H9 (cell line): Measurements from ENCODE around the gene LAMC2. TPM values are rescaled to one million over a fixed set of nuclear protein-coding genes. Genes with fewer than 3 reads are reported as not detected.

ENCODE experiments used
- DNase-seq: peaks from one replicate; pipeline ENCODE4 v3.0.0-alpha.2; 2017
- H2AFZ ChIP-seq: one replicate; pipeline ENCODE4 v1.6.1; 2013; ENCODE audit warnings: mild to moderate bottlenecking, low read length, control low read depth, moderate library complexity
- H2AK5ac ChIP-seq: 2 replicates; pipeline ENCODE4 v1.6.1; 2013; ENCODE audit warnings: low read length, control low read depth, mixed read lengths; ENCODE audit not compliant: insufficient read length
- H2BK120ac ChIP-seq: one replicate; pipeline ENCODE4 v1.6.1; 2013; ENCODE audit warnings: low read depth, mild to moderate bottlenecking, low read length, control low read depth, inconsistent platforms; ENCODE audit not compliant: poor library complexity, severe bottlenecking
- H2BK12ac ChIP-seq: 2 replicates; pipeline ENCODE4 v1.6.1; 2013; ENCODE audit warnings: low read length, control low read depth, mixed read lengths, low read depth; ENCODE audit not compliant: insufficient read length
- H2BK15ac ChIP-seq: 2 replicates; pipeline ENCODE4 v1.6.1; 2013; ENCODE audit warnings: low read depth, low read length, control low read depth
- H2BK20ac ChIP-seq: one replicate; pipeline ENCODE4 v1.6.1; 2013; ENCODE audit warnings: low read depth, mild to moderate bottlenecking, low read length, control low read depth, inconsistent platforms; ENCODE audit not compliant: poor library complexity, severe bottlenecking
- H2BK5ac ChIP-seq: 2 replicates; pipeline ENCODE4 v1.6.1; 2013; ENCODE audit warnings: low read length, control low read depth, mixed read lengths; ENCODE audit not compliant: insufficient read length
- H3K14ac ChIP-seq: 2 replicates; pipeline ENCODE4 v1.6.1; 2013; ENCODE audit warnings: low read length, control low read depth; ENCODE audit not compliant: insufficient read depth
- H3K18ac ChIP-seq: 2 replicates; pipeline ENCODE4 v1.6.1; 2013; ENCODE audit warnings: low read depth, mild to moderate bottlenecking, mixed read lengths, low read length, control low read depth; ENCODE audit not compliant: insufficient read length
- H3K23ac ChIP-seq: 2 replicates; pipeline ENCODE4 v1.6.1; 2013; ENCODE audit warnings: low read length, control low read depth, mixed read lengths, low read depth; ENCODE audit not compliant: insufficient read length
- H3K23me2 ChIP-seq: 2 replicates; pipeline ENCODE4 v1.6.1; 2013; ENCODE audit warnings: low read depth, mild to moderate bottlenecking, mixed read lengths, low read length, control low read depth; ENCODE audit not compliant: insufficient read length, poor library complexity, severe bottlenecking
- H3K27ac ChIP-seq: 2 replicates; pipeline ENCODE4 v1.5.1; 2013; ENCODE audit warnings: low read length, control low read depth, mixed read lengths, low read depth; ENCODE audit not compliant: insufficient read length
- H3K27me3 ChIP-seq: 2 replicates; pipeline ENCODE4 v1.6.1; 2013; ENCODE audit warnings: low read length, control low read depth, inconsistent platforms; ENCODE audit not compliant: insufficient read depth
- H3K4ac ChIP-seq: 2 replicates; pipeline ENCODE4 v1.6.1; 2013; ENCODE audit warnings: low read depth, mild to moderate bottlenecking, control low read depth, inconsistent platforms, low read length, moderate library complexity
- H3K4me1 ChIP-seq: 2 replicates; pipeline ENCODE4 v1.6.1; 2013; ENCODE audit warnings: low read length, control low read depth, inconsistent platforms; ENCODE audit not compliant: insufficient read depth
- H3K4me2 ChIP-seq: 2 replicates; pipeline ENCODE4 v1.6.1; 2013; ENCODE audit warnings: low read length, control low read depth, mixed read lengths; ENCODE audit not compliant: insufficient read length, insufficient read depth
- H3K56ac ChIP-seq: 2 replicates; pipeline ENCODE4 v1.6.1; 2013; ENCODE audit warnings: low read depth, mild to moderate bottlenecking, mixed read lengths, low read length, control low read depth; ENCODE audit not compliant: insufficient read length
- H3K79me1 ChIP-seq: 2 replicates; pipeline ENCODE4 v1.6.1; 2013; ENCODE audit warnings: low read depth, mild to moderate bottlenecking, moderate library complexity, low read length, control low read depth, inconsistent platforms; ENCODE audit not compliant: insufficient read depth, poor library complexity, severe bottlenecking
- H3K79me2 ChIP-seq: 2 replicates; pipeline ENCODE4 v1.6.1; 2013; ENCODE audit warnings: low read length, control low read depth, inconsistent platforms; ENCODE audit not compliant: insufficient read depth
- H3K9ac ChIP-seq: 2 replicates; pipeline ENCODE4 v1.6.1; 2013; ENCODE audit warnings: low read length, control low read depth, mixed read lengths; ENCODE audit not compliant: insufficient read length; ENCODE audit errors: extremely low read depth
- H3K9me3 ChIP-seq: one replicate; pipeline ENCODE4 v1.6.1; 2013; ENCODE audit warnings: low read depth, low read length, inconsistent platforms; ENCODE audit not compliant: control insufficient read depth
- H3T11ph ChIP-seq: one replicate; pipeline ENCODE4 v1.6.1; 2013; ENCODE audit warnings: mild to moderate bottlenecking, low read length, control low read depth, inconsistent platforms
- H4K20me1 ChIP-seq: one replicate; pipeline ENCODE4 v1.6.1; 2013; ENCODE audit not compliant: control insufficient read depth, insufficient read length, insufficient read depth
- H4K5ac ChIP-seq: 2 replicates; pipeline ENCODE4 v1.6.1; 2013; ENCODE audit warnings: low read depth, mild to moderate bottlenecking, mixed read lengths, low read length, control low read depth; ENCODE audit not compliant: insufficient read length
- H4K8ac ChIP-seq: replicated peaks from 2 replicates; pipeline ENCODE4 v1.6.1; 2013; ENCODE audit warnings: low read length, control low read depth, mixed read lengths, low read depth; ENCODE audit not compliant: insufficient read length
- H4K91ac ChIP-seq: 2 replicates; pipeline ENCODE4 v1.6.1; 2013; ENCODE audit warnings: low read depth, mild to moderate bottlenecking, moderate library complexity, mixed read lengths, low read length, control low read depth; ENCODE audit not compliant: insufficient read length
- H3K27ac Mint-ChIP-seq, 3 experiments: 2 replicates in 2 of 3; 3 replicates in 1 of 3; pipeline ENCODE4 v1.8.0; 2020 to 2021; ENCODE audit warnings: mixed read lengths in 3 of 3, mild to moderate bottlenecking in 1 of 3, moderate library complexity in 1 of 3
- H3K27me3 Mint-ChIP-seq: 2 replicates; pipeline ENCODE4 v1.8.0; 2021; ENCODE audit warnings: low read depth, mild to moderate bottlenecking, moderate library complexity, mixed read lengths
- H3K36me3 Mint-ChIP-seq, 3 experiments: 2 replicates in 2 of 3; 3 replicates in 1 of 3; pipeline ENCODE4 v1.8.0; 2020 to 2021; ENCODE audit warnings: low read depth in 3 of 3, mixed read lengths in 3 of 3; ENCODE audit not compliant: insufficient read depth in 1 of 3
- H3K4me1 Mint-ChIP-seq, 2 experiments: 2 replicates each; pipeline ENCODE4 v1.8.0; 2020; ENCODE audit warnings: mixed read lengths in 2 of 2
- H3K4me3 Mint-ChIP-seq, 2 experiments: 2 replicates in 1 of 2; 3 replicates in 1 of 2; pipeline ENCODE4 v1.8.0; 2020 to 2021; ENCODE audit warnings: mild to moderate bottlenecking in 2 of 2, mixed read lengths in 2 of 2, moderate library complexity in 1 of 2
- H3K9me3 Mint-ChIP-seq, 2 experiments: 2 replicates in 1 of 2; 3 replicates in 1 of 2; pipeline ENCODE4 v1.8.0; 2020; ENCODE audit warnings: mild to moderate bottlenecking in 2 of 2, mixed read lengths in 2 of 2, moderate library complexity in 1 of 2
- WGBS: extraction: QIAGEN DNeasy Blood & Tissue Kit; methylation state at CpG from one replicate; pipeline ENCODE4 v1.1.7; 2013; ENCODE audit warnings: missing lambda C conversion rate, low lambda C conversion rate, mixed read lengths; ENCODE audit not compliant: insufficient read length; ENCODE audit errors: extremely low coverage; 5-methylcytosine and 5-hydroxymethylcytosine counted together
- total RNA-seq: library from RNA; stranded (reverse); gene quantifications from 2 replicates; pipeline ENCODE4 v1.2.1, GENCODE V29; 2021
- TF ChIP-seq, protein P1 (sequence below): fragments of 200-600 bp; sonication (generic); conservative IDR thresholded peaks from 3 replicates; pipeline ENCODE4 v1.8.0; 2021; ENCODE audit warnings: antibody characterized with exemption, mild to moderate bottlenecking

The LAMC2 gene
- total RNA-seq, 1 experiment from 2014 or later: 7.4 TPM

DNA sequence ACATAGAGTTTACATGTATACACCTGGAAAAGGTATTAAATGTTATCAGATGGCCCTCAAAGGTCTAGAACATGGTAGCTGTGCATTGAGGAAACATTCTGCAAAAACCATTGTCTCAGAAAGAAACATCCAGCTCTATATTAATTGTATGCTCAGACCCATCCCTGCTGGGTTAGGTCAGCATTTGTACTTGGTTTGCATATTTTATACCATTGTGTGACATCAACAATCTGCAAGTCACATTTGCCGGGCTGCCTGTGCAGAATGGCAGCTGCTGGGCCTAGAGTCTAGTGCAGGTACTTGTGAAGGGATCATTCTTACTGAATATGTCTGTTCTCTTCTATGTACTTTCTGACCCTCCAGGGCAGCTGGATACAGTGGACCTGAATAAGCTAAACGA is 43.9 kb upstream of the LAMC2 start:
- Histone ChIP-seq H3K23ac (no peak overlapping the region), H3K4ac (no peak overlapping the region), H3K23me2 (no peaks in the 10 kb centered on the region), H3K9me3 (no peaks in the 10 kb centered on the region), H4K91ac (no peak overlapping the region), H3K56ac (no peak overlapping the region), H4K20me1 (no peaks in the 10 kb centered on the region), H3K79me2 (no peaks in the 10 kb centered on the region), H2AFZ (no peak overlapping the region), H4K8ac (no peak overlapping the region), H3K27me3 (no peaks in the 10 kb centered on the region), H2BK20ac (no peak overlapping the region), H4K5ac (no peak overlapping the region), H2BK5ac (no peak overlapping the region), H2BK12ac (no peak overlapping the region), H2BK15ac (no peak overlapping the region), H3K79me1 (no peaks in the 10 kb centered on the region), H3K4me2 (no peak overlapping the region), H3T11ph (no peak overlapping the region), H2BK120ac (no peak overlapping the region), H3K4me1 (no peaks in the 10 kb centered on the region), H3K9ac (no peak overlapping the region), H3K27ac (no peak overlapping the region), H3K18ac (no peak overlapping the region), H3K14ac (no peak overlapping the region), H2AK5ac (no peak overlapping the region)
- no peak overlapping the region for H3K4me3 Mint-ChIP-seq
- DNase-seq: no peak
- no CpG with 5 or more reads among the region's 2 CpGs for WGBS
- H3K27ac Mint-ChIP-seq: no peak overlapping the region; a peak in 1 of 7 replicates
- H3K36me3 Mint-ChIP-seq: peaks cover 8 to 32% (median 20%) of the 10 kb centered on the region in 3 experiments
- peaks cover 0 to 8% of the 10 kb centered on the region in 2 experiments; a peak in 2 of 4 replicates for H3K4me1 Mint-ChIP-seq
- no peaks in the 10 kb centered on the region; the same call in 1 of the 2 replicates for H3K27me3 Mint-ChIP-seq
- TF ChIP-seq, protein P1, sequence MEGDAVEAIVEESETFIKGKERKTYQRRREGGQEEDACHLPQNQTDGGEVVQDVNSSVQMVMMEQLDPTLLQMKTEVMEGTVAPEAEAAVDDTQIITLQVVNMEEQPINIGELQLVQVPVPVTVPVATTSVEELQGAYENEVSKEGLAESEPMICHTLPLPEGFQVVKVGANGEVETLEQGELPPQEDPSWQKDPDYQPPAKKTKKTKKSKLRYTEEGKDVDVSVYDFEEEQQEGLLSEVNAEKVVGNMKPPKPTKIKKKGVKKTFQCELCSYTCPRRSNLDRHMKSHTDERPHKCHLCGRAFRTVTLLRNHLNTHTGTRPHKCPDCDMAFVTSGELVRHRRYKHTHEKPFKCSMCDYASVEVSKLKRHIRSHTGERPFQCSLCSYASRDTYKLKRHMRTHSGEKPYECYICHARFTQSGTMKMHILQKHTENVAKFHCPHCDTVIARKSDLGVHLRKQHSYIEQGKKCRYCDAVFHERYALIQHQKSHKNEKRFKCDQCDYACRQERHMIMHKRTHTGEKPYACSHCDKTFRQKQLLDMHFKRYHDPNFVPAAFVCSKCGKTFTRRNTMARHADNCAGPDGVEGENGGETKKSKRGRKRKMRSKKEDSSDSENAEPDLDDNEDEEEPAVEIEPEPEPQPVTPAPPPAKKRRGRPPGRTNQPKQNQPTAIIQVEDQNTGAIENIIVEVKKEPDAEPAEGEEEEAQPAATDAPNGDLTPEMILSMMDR: no peak
- H3K9me3 Mint-ChIP-seq: no peaks in the 10 kb centered on the region
